Fibroblast of gingiva (primary cell): ENCODE data around the gene RASSF5.
A peak's percentile ranks its signal among the peaks of the same experiment; 100 is the strongest.
"Not testable (repeated sequence)": the region's sequence is repeated elsewhere in the genome, so short reads cannot be mapped to it uniquely, and the experiment has no call there.

Source experiments
- DNase-seq: peaks from one replicate; pipeline ENCODE4 v3.0.0-alpha.2; 2011; ENCODE audit warnings: low read depth

The RASSF5 gene

DNA sequence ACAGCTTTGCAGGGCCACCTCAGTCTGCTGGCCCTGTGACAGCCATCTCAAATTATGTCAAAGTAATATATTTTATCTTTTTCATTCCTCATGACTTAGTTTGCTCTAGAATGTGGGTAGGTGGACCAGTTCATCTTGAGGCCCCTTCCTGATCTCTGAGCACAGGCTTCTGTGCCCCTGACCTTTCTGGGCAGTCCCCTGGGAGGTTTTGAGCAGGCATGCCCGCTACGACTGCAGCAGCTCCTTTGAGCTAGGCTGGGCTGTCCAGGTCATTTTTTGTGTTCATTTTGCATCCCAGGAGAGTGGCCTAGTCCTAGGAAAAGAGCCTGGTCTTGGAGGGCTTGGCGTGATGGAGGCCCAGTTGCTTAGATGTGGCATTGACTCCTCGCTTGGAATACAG lies 62.2 kb downstream of the RASSF5 start:
- no peak for DNase-seq

DNA sequence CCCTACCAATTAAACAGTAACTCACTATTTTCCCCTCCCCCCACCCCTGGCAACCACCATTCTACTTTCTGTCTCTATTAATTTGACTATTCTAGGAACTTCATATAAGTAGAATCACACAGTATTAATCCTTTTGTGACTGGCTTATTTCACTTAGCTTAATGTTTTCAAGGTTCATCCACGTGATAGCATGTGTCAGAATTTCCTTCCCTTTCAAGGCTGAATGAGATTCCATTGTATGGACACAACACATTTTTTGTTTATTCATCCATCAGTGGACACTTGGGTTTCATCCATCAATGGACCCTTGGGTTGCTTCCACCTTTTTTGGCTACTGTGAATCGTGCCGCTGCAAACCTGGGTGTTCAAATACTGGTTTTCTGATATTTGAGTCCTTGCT lies 63.2 kb downstream of the RASSF5 start:
- DNase-seq: no peak

DNA sequence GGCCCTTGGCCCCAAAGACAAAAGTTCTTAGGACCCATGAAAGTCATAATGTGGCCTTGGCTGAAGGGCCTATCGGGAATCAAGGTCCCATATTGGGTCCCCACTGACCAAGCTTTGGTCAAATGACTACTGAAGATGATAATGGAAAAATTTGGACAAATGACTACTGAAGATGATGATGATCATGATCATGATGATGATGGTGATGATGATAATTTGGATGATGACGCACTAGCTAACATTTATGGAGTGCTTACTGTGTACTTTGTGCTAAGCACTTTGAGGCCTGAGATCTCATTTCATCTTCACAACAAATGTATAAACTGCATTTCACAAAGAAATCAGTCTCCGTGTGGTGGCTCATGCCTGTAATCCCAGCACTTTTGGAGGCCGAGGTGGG lies 65.5 kb downstream of the RASSF5 start:
- DNase-seq: no peak

DNA sequence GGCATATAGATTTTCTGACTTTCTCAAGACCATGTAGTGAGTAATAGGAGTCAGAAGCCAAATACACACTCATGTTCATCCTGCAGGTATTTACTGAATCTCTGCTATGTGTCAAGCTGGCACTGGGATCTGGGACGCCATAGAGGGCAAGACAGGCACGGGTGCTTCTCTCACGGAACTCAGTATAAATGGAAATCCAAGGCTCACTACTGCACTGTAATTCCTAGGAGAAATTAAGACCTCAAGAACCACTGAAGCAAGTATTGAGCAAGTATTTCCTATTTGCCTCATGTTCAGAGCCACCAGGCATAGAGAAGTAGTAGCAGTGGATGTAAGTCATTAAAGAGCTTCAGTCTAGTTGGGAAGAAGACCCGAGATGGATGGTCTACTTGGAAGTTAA lies 66.0 kb downstream of the RASSF5 start:
- DNase-seq: no peak

DNA sequence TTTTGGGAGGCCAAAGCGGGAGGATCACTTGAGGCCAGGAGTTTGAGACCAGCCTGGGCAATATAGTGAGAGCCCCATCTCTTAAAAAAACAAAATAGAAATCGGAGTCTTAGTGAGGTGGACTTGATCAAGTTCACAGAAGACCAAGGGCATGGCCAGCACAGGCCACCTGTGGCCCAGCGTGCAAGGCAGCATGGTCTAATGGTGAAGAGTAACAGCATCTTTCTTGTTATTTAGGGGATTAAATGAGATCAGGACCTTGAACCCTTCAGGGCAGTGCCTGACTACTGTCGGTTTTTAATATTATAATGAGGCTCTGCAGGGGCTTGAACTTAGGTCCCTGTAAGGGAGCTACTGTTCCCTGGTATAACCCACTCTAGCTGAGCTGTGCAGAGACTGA lies 66.4 kb downstream of the RASSF5 start:
- DNase-seq: no peak

DNA sequence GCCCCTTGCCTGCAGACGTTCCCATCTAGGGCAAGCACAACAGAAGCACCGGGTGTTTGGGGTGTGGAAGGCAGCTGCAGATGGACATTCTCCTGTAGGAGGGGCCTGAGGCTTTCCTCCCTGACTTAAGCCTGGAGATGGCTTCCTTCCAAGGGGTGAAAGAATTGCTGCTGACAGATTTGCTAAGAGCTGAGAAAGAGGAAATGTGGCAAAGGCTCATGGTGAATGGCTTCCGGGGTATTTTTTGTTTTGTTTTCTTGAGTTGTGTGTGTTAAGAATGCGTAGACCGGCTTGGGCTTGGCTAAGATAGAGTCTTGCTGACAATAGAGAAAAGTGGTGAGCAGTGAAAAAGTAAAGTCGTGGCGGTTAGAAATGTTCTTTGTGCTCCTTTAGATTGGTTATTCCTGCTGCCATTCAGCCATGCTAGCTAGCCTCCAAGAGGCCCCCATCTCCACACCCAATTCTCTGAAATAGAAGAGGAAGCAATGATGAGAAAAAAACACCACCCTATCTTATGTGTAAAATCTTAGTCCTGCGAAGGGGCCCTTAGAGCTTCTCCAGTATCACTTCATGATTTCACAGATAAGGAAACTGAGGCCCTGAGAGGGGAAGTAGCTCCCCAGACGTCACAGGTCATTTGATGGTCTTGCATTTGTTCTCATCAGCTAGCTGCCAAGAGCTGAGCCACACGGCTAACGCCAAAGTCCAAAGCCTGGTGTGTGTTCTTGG lies 68.0 kb downstream of the RASSF5 start:
- DNase-seq: peak; percentile 63

DNA sequence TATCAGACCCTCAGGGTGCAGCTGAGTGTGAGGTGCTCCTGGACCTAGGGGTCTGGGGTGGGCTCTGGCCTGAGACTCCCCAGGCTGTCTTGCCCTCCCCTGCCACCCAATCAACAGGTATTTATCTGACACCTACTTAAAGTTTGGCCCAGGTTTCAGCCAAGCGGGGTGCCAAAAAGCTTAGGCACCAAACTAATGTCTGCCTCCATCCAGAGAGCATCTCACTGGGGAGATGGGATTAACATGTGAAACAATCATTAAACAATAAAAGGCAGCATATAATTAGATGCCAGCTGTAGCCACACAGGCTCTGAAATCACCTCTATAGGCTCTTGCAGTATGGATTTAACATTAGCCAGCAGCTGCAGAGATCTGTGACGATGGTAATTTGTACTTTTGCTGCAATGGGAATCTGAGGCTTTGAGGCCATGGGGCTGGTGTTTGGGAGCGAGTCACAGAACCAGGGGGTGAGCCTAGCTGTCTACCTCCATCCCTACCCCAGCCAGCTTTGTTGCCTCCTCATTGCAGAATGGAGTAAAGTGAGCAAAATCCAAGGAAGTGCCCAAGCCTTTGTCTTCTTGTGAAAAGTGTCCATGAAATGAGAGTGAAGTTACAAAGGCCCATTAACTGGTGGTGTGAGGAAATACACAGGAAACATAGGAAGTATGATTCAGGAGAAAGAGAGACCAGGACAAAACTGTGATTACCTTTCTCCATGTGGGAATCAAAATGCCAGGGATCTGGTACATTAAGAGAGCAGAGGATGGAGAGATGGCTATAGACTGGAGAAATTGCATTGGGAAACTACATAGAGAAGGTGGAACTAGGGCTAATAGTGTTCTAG lies 68.8 kb downstream of the RASSF5 start:
- DNase-seq: no peak

DNA sequence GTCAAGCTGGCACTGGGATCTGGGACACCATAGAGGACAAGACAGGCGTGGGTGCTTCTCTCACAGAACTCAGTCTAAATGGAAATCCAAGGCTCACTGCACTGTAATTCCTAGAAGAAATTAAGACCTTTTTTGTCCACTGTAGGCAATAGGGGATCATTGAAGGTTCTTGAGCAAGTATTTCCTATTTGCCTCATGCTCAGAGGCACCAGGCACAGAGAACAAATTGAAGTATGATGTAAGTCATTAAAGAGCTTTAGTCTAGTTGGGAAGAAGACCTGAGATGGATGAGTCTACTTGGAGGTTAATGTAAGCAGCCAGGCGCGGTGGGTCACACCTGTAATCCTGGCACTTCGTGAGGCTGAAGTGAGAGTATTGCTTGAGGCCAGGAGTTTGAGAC lies 70.3 kb downstream of the RASSF5 start:
- DNase-seq: no peak

DNA sequence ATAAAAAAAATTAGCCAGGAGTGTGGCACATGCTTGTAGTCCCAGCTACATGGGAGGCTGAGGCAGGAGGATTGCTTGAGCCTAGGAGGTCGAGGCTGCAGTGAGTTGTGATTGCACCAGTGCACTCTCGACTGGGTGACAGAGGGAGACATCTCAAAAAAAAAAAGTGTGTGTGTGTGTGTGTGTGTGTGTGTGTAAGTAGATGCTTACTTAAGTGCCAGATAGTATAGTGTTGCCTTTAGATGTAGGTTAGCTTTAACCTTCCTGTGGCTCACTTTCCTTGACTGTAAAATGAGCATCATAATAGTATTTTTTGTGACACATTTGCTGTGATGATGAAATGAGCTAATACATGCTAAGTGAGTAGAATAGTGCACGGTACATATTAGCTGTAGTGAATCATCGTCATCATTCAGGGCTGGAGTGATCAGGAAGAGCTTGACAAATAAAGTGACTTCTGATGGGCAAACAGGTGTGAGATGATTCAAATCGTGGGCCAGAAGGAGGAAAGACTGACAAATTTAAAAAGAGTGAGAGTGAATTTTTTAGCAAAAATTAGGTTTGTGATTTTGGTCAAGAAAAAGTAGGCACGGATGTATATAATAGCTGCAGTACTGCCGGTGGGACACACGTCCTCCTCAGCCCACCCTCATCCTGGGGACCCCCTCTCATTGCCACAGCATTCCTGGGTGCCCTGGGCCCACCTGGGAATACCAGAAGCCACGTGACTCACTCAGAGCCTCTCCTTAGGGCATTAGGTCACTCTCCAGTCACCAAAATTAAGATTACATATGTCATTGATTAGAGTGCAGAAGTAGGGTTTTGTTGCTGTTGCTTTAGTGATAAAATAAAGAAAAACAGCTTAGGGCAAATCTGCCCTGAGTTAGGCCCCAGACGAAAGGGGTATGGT lies 71.0 kb downstream of the RASSF5 start:
- no peak for DNase-seq

DNA sequence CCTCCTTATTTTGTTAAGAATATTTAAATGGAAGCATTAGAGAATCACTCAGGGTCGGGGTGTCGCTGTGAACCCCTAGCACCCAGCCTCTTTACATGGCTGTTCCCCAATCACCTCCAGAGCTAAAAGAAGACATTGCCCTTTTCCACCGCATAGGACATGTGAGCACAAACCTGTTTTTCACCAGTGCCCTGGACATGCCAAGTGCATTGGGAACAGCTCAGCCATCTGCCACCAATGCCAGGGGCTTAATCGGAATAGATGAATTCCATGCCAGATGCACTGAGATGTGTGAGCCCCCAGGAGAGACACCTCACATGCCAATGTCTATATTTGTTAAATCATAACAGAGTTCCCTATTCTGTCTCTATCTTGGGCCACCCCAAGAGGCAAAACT lies 71.6 kb downstream of the RASSF5 start:
- DNase-seq: no peak

DNA sequence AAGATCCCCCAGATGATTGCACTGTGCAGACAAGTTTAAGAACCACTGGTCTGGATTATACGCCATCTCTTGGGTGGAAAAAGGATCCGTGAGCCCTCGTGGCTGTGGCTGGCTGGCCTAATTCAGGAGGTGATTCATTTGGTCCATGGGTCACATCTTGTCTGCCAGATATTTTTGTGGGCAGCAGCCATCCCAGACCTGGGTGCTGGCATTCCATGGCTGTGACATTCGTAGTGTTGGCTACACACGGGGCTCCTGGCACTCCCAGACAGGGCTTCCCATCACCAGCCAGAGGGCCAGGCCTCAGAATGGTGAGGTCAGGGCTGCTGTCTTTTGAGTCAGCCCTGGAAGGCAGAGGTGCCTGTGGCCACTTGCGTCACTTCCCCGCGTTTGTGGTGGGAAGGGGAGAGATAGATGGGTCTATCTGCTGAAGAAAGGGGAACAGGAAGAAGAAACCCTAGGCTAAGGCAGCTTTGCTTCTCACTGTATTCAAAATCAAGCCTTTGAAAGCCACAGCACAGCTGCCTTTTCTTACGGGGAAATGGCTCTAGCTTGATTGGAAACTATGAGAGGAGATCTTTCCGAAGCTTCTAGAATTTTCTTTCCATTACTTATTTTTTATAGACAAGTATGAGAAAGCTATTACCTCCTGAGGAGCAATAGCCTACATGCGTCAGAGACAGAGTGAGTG lies 72.6 kb downstream of the RASSF5 start:
- peak; percentile 69 for DNase-seq

DNA sequence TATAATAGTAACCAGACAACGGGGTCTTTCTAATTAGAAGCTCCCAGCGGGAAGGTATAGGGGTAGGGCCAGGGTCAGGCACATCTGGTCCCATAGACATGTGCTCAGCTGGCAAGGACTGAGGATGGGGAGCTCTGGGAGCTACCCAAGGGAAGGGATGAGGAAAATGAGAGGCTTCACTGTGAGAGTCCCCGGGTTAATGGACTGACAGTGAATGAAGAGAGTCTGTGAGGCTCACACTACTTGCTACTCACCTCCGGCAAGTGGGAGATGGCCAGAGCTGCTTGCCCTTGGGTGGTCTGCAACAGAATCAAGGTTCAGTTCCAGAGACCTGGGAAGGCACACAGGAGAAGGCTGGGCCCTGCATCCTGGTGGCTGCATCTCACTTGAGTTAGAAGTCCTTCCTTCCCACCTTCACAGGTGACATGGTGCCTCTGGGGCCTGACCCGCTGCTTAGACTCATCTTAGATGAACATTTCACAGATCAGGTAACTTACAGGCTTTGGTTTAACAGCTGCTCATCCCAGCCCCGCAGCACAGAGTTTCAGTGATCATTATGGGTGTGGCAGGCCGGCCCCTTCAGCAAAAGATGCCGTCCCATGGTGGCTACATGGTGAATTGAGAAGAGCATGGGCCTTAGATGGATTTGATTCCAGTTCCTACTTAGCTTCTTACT lies 73.2 kb downstream of the RASSF5 start:
- DNase-seq: no peak

DNA sequence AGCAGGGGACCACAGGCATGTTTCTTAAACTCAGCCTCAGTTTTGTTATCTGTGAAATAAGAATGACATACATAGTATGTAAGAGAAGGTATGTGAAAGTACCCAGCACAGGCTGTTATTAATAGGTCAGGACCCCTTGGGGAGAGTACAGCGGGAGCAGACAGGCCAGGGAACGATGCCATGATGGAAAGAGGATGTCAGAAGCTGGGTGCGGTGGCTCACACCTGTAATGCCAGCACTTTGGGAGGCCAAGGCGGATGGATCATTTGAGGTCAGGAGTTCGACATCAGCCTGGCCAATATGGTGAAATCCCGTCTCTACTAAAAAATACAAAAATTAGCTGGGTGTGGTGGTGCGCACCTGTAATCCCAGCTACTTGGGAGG lies 73.8 kb downstream of the RASSF5 start:
- DNase-seq: not testable (repeated sequence)

DNA sequence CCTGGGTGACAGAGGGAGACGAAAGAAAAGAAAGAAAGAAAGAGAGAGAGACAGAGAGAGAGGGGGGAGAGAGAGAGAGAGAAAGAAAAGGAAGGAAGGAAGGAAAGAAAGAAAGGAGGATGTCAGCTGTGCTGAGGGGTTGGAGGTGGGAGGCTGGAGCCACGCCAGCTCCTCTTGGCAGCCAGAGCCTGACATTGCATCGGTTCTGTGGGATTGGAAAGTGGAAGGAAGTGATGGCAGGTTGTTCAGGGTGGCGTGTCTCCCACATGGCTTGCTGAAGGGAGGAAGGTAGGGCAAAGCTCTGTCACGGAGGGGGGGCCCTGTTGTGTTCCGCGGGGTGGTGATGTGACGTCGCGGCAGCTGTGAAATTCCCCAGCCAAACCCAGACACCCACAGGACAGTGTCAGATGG lies 74.2 kb downstream of the RASSF5 start:
- DNase-seq: no peak

DNA sequence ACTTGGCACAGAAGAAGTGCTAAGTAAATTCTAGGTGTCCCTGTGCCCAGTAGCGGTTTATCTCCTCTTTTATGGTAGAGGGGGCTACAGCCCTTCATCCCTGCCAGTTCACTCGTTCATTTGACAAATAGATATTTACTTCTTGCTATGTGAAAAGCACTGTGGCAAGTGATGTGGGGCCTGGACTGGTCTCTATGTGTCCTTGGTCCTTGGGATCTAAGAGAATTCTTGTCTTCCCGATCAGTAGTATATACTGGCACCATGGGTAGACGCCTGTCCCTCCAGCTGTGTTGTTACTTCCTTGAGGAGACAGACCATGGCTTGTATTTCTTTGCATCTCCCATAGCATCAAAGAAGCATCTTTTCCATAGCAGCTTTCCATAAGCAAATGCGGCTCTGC lies 75.2 kb downstream of the RASSF5 start:
- DNase-seq: no peak

DNA sequence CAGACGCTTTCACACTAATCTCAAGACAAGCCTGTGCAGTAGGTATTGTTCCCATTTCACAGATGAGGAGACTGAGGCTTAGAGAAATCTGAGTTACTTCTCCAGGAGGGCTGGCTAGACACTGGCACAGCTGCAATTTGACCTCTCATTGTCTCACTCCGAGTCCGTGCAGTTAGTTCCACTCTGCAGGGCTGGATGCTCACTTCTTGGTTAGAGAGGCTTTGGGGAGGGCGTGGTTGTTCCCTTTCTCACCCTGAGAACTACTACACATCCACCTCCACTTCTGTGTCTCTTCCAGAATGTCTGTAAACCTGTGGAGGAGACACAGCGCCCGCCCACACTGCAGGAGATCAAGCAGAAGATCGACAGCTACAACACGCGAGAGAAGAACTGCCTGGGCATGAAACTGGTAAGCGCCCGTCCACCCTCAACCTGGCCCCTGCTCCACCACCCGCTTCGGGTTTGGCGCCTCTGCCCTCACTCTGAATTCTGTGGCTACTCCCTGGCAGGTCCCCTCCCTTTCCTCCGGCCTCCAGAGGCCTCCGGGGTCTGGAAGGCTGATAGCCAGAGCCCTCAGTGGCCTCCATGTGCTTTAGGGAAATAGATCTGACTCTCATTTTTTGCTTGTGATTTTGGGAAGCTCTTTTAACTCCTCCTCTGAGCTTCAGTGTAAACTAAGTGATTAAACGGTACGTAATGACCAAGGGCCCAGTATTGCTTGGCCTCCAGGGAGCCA lies 75.8 kb downstream of the RASSF5 start:
- no peak for DNase-seq

DNA sequence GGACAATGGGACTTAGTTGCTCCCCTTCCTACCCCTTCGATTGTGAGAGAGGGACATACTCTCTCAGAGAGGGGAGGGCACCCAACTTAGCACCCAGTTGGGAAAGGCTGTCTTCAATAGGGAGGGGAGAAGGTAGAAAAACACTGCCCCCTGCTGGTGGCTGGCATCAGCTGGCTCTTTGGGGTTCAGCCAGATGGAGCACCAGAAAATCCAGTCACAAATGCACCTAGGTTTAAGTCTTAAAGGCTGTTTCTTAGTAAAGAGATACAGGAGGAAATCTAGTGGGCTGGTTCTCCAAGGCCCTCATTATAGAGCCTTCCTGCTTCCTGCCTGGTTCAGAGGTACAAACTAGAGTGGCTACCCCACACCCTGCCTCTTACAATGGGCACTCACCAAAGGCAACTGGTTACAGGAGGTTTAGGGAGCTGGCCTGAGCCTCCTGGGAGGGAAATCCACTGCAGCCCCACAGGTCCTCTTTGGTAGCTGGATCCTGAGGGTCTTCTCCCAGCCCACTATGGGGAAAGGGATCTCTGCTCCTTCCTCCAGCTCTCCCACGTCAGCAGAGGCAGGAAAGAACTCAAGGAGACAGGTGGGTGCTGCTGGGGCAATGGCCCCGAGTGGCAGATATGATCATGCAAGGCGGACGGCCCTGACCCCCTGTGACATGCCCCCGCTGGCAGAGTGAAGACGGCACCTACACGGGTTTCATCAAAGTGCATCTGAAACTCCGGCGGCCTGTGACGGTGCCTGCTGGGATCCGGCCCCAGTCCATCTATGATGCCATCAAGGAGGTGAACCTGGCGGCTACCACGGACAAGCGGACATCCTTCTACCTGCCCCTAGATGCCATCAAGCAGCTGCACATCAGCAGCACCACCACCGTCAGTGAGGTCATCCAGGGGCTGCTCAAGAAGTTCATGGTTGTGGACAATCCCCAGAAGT lies 76.6 kb downstream of the RASSF5 start:
- DNase-seq: peak; percentile 51

DNA sequence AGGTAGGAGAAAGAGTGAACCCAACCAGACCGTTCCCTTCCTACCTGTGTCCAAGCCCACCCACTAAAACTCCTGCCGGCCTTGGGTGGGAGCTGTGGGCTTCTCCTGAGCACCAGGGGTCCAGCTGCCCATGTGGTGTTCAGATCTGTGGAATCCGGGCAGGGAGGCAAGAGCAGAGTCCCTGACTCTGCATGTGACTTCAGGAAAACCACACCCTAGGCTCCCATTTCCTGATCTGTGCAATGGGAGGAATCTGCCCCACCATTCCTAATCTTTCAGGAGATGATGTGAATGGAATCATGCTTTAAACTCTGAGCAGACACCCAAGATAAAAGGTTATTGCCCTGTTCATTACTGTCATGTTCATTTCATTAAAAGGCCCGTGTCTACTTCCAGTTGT lies 77.4 kb downstream of the RASSF5 start:
- no peak for DNase-seq
